ENCODE measurements around the gene OSBPL2. TPM values are rescaled to one million over a fixed set of nuclear protein-coding genes. Genes with fewer than 3 reads are reported as not detected.
A peak's percentile ranks its signal among the peaks of the same experiment; 100 is the strongest.

OSBPL2 gene
- total and polyA plus RNA-seq, 2 donors (not counting 1 experiment from before 2014, with no cell fraction given), result 13.3 to 27.9 TPM

DNA sequence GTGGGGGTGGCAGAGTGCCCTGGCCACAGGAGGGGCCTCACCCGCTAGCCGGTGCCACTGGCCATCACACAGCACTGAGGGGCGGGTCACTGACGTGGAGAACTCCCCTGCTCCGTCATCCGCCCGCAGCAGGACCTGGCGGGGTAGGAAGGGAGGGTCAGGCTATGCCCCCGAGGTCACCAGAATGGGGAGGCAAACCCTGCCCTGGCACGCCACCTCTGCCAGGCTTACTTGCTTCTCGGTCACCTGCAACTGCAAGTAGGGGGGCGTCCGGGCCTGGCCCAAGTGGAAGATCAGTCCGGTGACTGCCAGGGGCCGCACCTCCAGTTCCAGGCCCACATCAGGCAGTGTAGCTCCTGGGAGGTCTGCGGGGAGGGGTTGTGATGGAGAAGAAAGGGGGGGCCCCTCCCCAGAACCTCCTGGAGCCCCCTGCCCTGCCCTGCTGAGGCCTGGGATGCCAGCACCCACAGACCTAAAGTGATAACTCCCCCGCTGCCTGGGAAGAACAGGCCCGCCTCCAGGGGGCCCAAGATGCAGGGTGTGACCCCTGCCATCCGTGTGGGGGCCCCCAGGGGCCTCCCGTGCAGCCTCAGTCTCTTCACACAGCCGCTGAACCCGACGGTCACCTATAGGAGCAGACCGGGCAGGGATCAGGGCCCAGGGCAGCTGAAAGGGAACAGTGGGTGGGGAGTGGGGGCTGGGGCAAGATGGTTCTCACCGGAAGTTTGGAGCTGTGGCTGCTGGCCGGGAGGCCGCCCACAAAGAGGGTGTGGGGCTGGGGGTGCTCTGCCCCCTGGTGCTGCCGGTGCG is 71.8 kb downstream of the OSBPL2 start:
- H3K79me2 ChIP-seq (ENCODE audit: control insufficient read depth, insufficient read depth, low read length), result peaks cover 16% of the 10 kb centered on the region
- peaks cover 57% of the 10 kb centered on the region for H3K36me3 ChIP-seq (ENCODE audit: control insufficient read depth, insufficient read depth, low read length)
- no peak overlapping the region for H3K4me3 ChIP-seq (replicated peaks in 1 of 4; ENCODE audit: control extremely low read depth in 1 of 4, insufficient read depth in 1 of 4, low read depth in 3 of 4, low read length in 4 of 4)
- H3K27ac ChIP-seq (ENCODE audit: insufficient read depth, low read length), result no peak overlapping the region
- H2AFZ ChIP-seq (ENCODE audit: low read length), result no peak overlapping the region
- no peaks in the 10 kb centered on the region for H3K4me1 ChIP-seq (ENCODE audit: control insufficient read depth, extremely low read depth, insufficient read depth, low read length)
- no peaks in the 10 kb centered on the region for H3K27me3 ChIP-seq (ENCODE audit: control insufficient read depth, insufficient read depth, low read length)
- H3K9ac ChIP-seq (ENCODE audit: insufficient read depth, low read length), result no peak overlapping the region
- no peaks in the 10 kb centered on the region for H3K9me3 ChIP-seq (ENCODE audit: control insufficient read depth, insufficient read depth, low read depth, low read length)
- DNase-seq (ENCODE audit: low read depth in 2 of 2), result no peak
- peaks cover 3% of the 10 kb centered on the region for H4K20me1 ChIP-seq (ENCODE audit: control insufficient read depth, extremely low read depth, insufficient read depth, low read length)
- no peak overlapping the region for H3K4me2 ChIP-seq (ENCODE audit: extremely low read depth, insufficient read depth, low read length)
- TF ChIP-seq EZH2 (IDR thresholded peaks at IDR 0.05; ENCODE audit: low read length, missing control alignments), result no peak
- TF ChIP-seq, protein P1, sequence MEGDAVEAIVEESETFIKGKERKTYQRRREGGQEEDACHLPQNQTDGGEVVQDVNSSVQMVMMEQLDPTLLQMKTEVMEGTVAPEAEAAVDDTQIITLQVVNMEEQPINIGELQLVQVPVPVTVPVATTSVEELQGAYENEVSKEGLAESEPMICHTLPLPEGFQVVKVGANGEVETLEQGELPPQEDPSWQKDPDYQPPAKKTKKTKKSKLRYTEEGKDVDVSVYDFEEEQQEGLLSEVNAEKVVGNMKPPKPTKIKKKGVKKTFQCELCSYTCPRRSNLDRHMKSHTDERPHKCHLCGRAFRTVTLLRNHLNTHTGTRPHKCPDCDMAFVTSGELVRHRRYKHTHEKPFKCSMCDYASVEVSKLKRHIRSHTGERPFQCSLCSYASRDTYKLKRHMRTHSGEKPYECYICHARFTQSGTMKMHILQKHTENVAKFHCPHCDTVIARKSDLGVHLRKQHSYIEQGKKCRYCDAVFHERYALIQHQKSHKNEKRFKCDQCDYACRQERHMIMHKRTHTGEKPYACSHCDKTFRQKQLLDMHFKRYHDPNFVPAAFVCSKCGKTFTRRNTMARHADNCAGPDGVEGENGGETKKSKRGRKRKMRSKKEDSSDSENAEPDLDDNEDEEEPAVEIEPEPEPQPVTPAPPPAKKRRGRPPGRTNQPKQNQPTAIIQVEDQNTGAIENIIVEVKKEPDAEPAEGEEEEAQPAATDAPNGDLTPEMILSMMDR (conservative IDR thresholded peaks at IDR 0.05 in 1 of 2, IDR thresholded peaks at IDR 0.05 in 1 of 2; ENCODE audit: low read depth in 1 of 2, low read length in 2 of 2), result no peak

DNA sequence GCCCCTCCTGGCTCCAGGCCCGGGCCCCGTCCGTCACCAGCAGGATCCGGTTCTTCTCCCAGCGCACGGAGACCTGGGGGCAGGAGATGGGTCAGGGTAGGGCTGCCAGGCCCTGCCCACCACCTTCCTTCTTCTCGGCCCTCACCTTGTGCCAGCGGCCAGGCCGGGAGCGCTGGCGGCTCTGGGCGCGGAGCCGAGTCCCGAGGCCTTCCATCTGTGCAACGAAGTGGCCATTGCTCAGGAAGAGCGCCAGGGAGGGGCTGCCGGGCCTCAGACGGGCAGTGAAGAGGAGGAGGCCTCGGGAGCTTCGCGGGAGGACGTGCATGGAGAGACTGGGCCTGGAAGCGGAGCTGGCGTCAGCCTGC is 72.4 kb downstream of the OSBPL2 start:
- H4K20me1 ChIP-seq (ENCODE audit: control insufficient read depth, extremely low read depth, insufficient read depth, low read length), result no peaks in the 10 kb centered on the region
- H3K4me2 ChIP-seq (ENCODE audit: extremely low read depth, insufficient read depth, low read length), result no peak overlapping the region
- H3K27me3 ChIP-seq (ENCODE audit: control insufficient read depth, insufficient read depth, low read length), result no peaks in the 10 kb centered on the region
- H3K9me3 ChIP-seq (ENCODE audit: control insufficient read depth, insufficient read depth, low read depth, low read length), result no peaks in the 10 kb centered on the region
- no peaks in the 10 kb centered on the region for H3K4me1 ChIP-seq (ENCODE audit: control insufficient read depth, extremely low read depth, insufficient read depth, low read length)
- H3K36me3 ChIP-seq (ENCODE audit: control insufficient read depth, insufficient read depth, low read length), result peaks cover 56% of the 10 kb centered on the region
- TF ChIP-seq, protein P1 (conservative IDR thresholded peaks at IDR 0.05 in 1 of 2, IDR thresholded peaks at IDR 0.05 in 1 of 2; ENCODE audit: low read depth in 1 of 2, low read length in 2 of 2), result no peak
- no peak for TF ChIP-seq EZH2 (IDR thresholded peaks at IDR 0.05; ENCODE audit: low read length, missing control alignments)
- no peak overlapping the region for H3K9ac ChIP-seq (ENCODE audit: insufficient read depth, low read length)
- H2AFZ ChIP-seq (ENCODE audit: low read length), result no peak overlapping the region
- DNase-seq (ENCODE audit: low read depth in 2 of 2), result peak in 1 of 2 donors; percentile 44
- H3K4me3 ChIP-seq (replicated peaks in 1 of 4; ENCODE audit: control extremely low read depth in 1 of 4, insufficient read depth in 1 of 4, low read depth in 3 of 4, low read length in 4 of 4), result no peak overlapping the region
- no peak overlapping the region for H3K27ac ChIP-seq (ENCODE audit: insufficient read depth, low read length)
- peaks cover 10% of the 10 kb centered on the region for H3K79me2 ChIP-seq (ENCODE audit: control insufficient read depth, insufficient read depth, low read length)

DNA sequence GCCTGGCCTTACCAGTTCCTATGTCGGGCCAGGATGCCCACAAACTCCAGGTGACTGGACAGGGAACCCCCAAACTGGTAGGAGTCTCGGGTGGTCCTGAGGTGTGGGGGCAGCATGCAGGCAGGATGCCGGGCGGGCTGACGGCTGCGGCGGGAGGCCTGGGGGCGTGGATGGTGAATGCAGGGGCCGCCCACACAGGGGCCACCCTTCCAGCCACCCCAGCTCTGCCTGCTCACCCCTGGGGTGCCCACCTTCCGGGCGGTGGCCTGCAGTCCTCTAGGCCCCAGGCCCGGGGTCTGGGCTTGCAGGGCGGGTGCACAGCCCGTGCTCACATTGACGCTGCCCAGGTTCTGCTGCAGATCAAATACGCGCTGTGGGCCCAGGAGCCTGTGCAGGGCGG is 72.8 kb downstream of the OSBPL2 start:
- H3K79me2 ChIP-seq (ENCODE audit: control insufficient read depth, insufficient read depth, low read length), result peaks cover 6% of the 10 kb centered on the region
- no peaks in the 10 kb centered on the region for H3K9me3 ChIP-seq (ENCODE audit: control insufficient read depth, insufficient read depth, low read depth, low read length)
- no peak for DNase-seq (ENCODE audit: low read depth in 2 of 2)
- H4K20me1 ChIP-seq (ENCODE audit: control insufficient read depth, extremely low read depth, insufficient read depth, low read length), result no peaks in the 10 kb centered on the region
- H3K4me1 ChIP-seq (ENCODE audit: control insufficient read depth, extremely low read depth, insufficient read depth, low read length), result no peaks in the 10 kb centered on the region
- H3K9ac ChIP-seq (ENCODE audit: insufficient read depth, low read length), result no peak overlapping the region
- TF ChIP-seq, protein P1 (conservative IDR thresholded peaks at IDR 0.05 in 1 of 2, IDR thresholded peaks at IDR 0.05 in 1 of 2; ENCODE audit: low read depth in 1 of 2, low read length in 2 of 2), result no peak
- no peak for TF ChIP-seq EZH2 (IDR thresholded peaks at IDR 0.05; ENCODE audit: low read length, missing control alignments)
- no peak overlapping the region for H3K27ac ChIP-seq (ENCODE audit: insufficient read depth, low read length)
- no peaks in the 10 kb centered on the region for H3K27me3 ChIP-seq (ENCODE audit: control insufficient read depth, insufficient read depth, low read length)
- H3K4me3 ChIP-seq (replicated peaks in 1 of 4; ENCODE audit: control extremely low read depth in 1 of 4, insufficient read depth in 1 of 4, low read depth in 3 of 4, low read length in 4 of 4), result no peak overlapping the region
- no peak overlapping the region for H2AFZ ChIP-seq (ENCODE audit: low read length)
- H3K36me3 ChIP-seq (ENCODE audit: control insufficient read depth, insufficient read depth, low read length), result peaks cover 57% of the 10 kb centered on the region
- no peak overlapping the region for H3K4me2 ChIP-seq (ENCODE audit: extremely low read depth, insufficient read depth, low read length)
